ENCODE measurements around the gene SLITRK6. TPM values are rescaled to one million over a fixed set of nuclear protein-coding genes. Genes with fewer than 3 reads are reported as not detected.
A peak's percentile ranks its signal among the peaks of the same experiment; 100 is the strongest.

The SLITRK6 gene
- total and polyA plus RNA-seq, 2 of the 4 experiments (the other 2 are of a cell fraction) = 1.1 to 1.6 TPM

GRCh38 chr13:85825454-85825853 lies 26.2 kb upstream of the SLITRK6 start:
- no peaks in the 10 kb centered on the region for H3K36me3 ChIP-seq (ENCODE audit: control insufficient read depth, insufficient read depth, low read length)
- no peaks in the 10 kb centered on the region for H3K4me1 ChIP-seq (ENCODE audit: control insufficient read depth, insufficient read depth, low read length)
- no peak overlapping the region for H3K4me3 ChIP-seq (ENCODE audit: insufficient read depth, low read depth, low read length)
- intact Hi-C loops (cut with micrococcal nuclease) = loop anchor here (5.0 kb wide), 1 partner anchor 908 kb away; no protein-coding TSS in a partner anchor
- H4K91ac ChIP-seq (ENCODE audit: insufficient read depth, low read depth, low read length) = no peak overlapping the region
- TF ChIP-seq CEBPB (IDR thresholded peaks at IDR 0.05; ENCODE audit: low read depth, low read length) (no peak), MAZ (IDR thresholded peaks at IDR 0.05; ENCODE audit: borderline replicate concordance, low read depth, low read length) (no peak), CHD1 (IDR thresholded peaks at IDR 0.05; ENCODE audit: low read depth, low read length) (no peak), RCOR1 (IDR thresholded peaks at IDR 0.05; ENCODE audit: insufficient replicate concordance, low read length) (no peak), MAFK (IDR thresholded peaks at IDR 0.05; ENCODE audit: low read depth, low read length) (no peak), BHLHE40 (IDR thresholded peaks at IDR 0.05; ENCODE audit: low read depth, low read length) (no peak), NFE2L2 (IDR thresholded peaks at IDR 0.05; ENCODE audit: low read depth, low read length) (no peak)
- H2BK120ac ChIP-seq (ENCODE audit: low read depth, low read length) = no peak overlapping the region
- ATAC-seq (ENCODE audit: low read depth) (no peak), DNase-seq (peak; percentile 6)
- no peak overlapping the region for H4K8ac ChIP-seq (ENCODE audit: low read depth in 2 of 2, low read length in 2 of 2)
- no TSS peak for BruUV-seq (replicated peaks)
- POLR2A ChIA-PET (ENCODE audit: unreplicated experiment) = no interaction called here
- H2BK20ac ChIP-seq (ENCODE audit: low read depth, low read length) = no peak overlapping the region
- CTCF ChIA-PET = interaction anchor here (1.1 kb wide), 1 partner anchor 929 kb away, joined by 3 read pairs; no protein-coding TSS in a partner anchor
- H2BK15ac ChIP-seq (ENCODE audit: low read depth, low read length) = no peak overlapping the region
- no peak overlapping the region for H3K4me2 ChIP-seq (ENCODE audit: low read depth, low read length)
- no peaks in the 10 kb centered on the region for H3K9me3 ChIP-seq (ENCODE audit: control insufficient read depth, insufficient read depth, low read length)
- H3K14ac ChIP-seq (replicated peaks; ENCODE audit: low read depth, low read length) = no peak overlapping the region
- no peak overlapping the region for H3K9ac ChIP-seq (ENCODE audit: low read depth, low read length)
- in situ Hi-C loops (cut with MboI; ENCODE audit: low sequenced_read_pairs) = no loop called here
- H2BK5ac ChIP-seq (ENCODE audit: low read depth, low read length, poor library complexity, severe bottlenecking) = no peak overlapping the region
- H3K79me1 ChIP-seq (ENCODE audit: low read depth in 1 of 2, low read length in 2 of 2) = no peaks in the 10 kb centered on the region
- no peak overlapping the region for H3K23ac ChIP-seq (ENCODE audit: low read depth, low read length)
- H4K5ac ChIP-seq (ENCODE audit: low read depth, low read length) = no peak overlapping the region
- no peak overlapping the region for H2AK5ac ChIP-seq (ENCODE audit: low read depth, low read length)
- no peaks in the 10 kb centered on the region for H3K27me3 ChIP-seq (ENCODE audit: control insufficient read depth, insufficient read depth, low read length)
- no peaks in the 10 kb centered on the region for H4K20me1 ChIP-seq (ENCODE audit: insufficient read depth, low read length)
- H3K56ac ChIP-seq (ENCODE audit: extremely low read depth, insufficient read depth, low read length) = no peak overlapping the region
- no peak overlapping the region for H3K27ac ChIP-seq (ENCODE audit: insufficient read depth, low read length)
- H2AK9ac ChIP-seq (replicated peaks; ENCODE audit: low read depth, low read length, poor library complexity) = no peak overlapping the region
- whole genome bisulfite sequencing, 2 experiments (ENCODE audit: extremely low coverage in 2 of 2, insufficient read length in 1 of 2) = no CpG with 5 or more reads among the region's 3 CpGs
- no peak overlapping the region for H2AFZ ChIP-seq (replicated peaks; ENCODE audit: low read length, poor library complexity)
- dilution Hi-C loops (cut with HindIII; ENCODE audit: low sequenced_read_pairs, unreplicated experiment) = no loop called here
- no peak overlapping the region for H3K18ac ChIP-seq (ENCODE audit: low read depth, low read length)
- H3K9me1 ChIP-seq (ENCODE audit: insufficient read depth, low read length) = no peaks in the 10 kb centered on the region
- H3K4ac ChIP-seq (ENCODE audit: low read depth, low read length) = no peak overlapping the region
